Midbrain (tissue), 1 donor: ENCODE measurements around the gene TRAF6.
"Not testable (repeated sequence)": the region's sequence is repeated elsewhere in the genome, so short reads cannot be mapped to it uniquely, and the experiment has no call there.

Source experiments
- DNase-seq: peaks from one replicate; lab custom pipeline; 2025; lab: John Stamatoyannopoulos, UW

The TRAF6 gene, protein sequence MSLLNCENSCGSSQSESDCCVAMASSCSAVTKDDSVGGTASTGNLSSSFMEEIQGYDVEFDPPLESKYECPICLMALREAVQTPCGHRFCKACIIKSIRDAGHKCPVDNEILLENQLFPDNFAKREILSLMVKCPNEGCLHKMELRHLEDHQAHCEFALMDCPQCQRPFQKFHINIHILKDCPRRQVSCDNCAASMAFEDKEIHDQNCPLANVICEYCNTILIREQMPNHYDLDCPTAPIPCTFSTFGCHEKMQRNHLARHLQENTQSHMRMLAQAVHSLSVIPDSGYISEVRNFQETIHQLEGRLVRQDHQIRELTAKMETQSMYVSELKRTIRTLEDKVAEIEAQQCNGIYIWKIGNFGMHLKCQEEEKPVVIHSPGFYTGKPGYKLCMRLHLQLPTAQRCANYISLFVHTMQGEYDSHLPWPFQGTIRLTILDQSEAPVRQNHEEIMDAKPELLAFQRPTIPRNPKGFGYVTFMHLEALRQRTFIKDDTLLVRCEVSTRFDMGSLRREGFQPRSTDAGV

DNA sequence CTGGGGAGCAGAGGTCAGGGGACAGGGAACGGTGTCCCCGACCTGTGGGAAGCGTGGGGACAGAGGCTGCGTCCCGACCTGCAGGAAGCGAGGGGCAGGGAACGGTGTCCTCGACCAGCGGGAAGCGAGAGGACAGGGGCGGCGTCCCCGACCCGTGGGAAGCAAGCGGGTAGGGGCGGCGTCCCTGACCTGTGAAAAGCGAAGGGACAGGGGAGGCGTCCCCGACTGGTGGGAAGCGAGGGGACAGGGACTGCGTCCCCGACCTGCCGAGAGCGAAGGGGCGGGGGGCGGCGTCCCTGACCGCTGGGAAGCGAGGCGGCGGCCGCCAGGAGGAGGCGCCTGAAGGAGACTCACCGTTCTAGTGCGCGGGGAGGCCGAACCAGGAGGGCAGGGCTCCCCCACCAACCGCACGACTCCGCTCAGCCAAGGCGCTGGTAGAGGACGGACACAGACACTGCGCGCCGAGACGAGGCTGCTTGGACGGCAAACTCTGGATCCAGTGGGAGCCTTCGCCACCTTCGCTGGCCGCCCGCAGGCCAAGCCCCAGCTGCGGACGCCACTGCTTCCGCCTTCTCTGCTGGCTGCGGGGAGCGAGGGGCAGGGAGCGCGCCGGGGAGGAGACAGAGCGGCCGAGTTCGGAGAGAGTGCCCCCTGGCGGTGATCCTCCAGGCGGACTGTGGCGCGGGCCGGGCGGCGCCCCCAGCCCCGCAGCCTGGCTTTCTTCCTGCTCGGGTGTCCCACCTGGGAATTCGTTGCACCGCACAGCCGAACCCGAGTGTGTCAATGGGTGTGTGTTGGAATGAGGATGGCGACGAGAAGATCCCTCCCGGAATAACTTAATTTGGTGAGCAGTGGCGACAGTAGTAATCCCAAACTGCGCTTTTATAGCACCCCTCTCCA lies at the start of gene TRAF6:
Gene TRAF6, minus strand, starts transcription at position 579 of the 900 bp plus-strand sequence. CDS start 8,757 bp downstream, outside the sequence.
- peak; percentile 85 for DNase-seq

DNA sequence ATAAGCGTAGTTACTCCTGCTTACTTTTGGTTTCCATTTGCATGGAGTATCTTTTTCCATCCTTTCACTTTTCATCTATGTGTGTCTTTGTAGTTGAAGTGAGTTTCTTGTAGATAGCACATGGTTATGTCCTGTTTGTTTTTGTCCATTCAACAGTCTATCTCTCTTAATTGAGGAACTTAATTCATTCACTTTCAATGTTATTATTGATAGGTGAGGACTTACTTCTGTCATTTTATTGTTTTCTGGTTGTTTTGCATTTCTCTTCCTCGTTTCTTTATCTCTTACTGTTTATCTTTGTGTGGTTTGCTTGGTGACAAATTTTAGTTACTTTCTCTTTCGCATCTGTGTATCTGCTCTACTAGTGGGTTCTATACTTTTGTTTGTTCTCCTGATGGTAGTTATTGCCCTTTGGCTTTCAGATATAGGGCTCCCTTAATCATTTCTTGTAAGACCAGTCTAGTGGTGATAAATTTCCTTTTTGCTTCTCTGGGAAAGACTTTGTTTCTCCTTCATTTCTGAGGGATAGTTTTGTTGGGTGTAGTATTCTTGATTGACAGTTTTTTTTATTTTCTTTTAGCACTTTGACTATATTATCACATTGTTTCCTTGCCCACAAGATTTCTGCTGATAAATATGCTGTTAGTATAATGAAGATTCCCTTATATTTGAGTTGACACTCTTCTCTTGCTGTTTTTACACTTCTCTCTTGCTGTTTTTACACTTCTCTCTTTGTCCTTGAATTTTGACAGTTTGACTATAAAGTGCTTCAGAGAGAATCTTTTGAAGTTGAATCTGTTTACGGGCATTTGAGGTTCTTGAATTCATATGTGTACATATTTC lies 48.7 kb upstream of the TRAF6 start:
- DNase-seq = no peak

DNA sequence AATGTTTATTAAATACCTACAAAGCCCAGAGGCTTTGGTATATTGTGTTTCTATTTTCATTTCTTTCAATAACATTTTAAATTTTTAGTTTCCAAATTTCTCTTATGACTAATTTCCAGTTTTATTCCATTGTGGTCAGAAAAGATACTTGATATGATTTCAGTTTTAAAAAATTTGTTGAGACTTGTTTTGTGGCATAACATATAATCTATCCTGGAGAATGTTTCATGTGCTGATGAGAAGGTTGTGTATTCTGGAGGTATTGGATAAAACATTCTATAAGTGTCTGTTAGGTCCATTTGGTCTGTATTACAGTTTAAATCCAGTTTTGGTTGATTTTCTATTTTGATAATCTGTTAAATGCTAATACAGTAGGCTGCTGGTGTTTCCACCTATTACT lies 47.9 kb upstream of the TRAF6 start:
- no peak for DNase-seq

DNA sequence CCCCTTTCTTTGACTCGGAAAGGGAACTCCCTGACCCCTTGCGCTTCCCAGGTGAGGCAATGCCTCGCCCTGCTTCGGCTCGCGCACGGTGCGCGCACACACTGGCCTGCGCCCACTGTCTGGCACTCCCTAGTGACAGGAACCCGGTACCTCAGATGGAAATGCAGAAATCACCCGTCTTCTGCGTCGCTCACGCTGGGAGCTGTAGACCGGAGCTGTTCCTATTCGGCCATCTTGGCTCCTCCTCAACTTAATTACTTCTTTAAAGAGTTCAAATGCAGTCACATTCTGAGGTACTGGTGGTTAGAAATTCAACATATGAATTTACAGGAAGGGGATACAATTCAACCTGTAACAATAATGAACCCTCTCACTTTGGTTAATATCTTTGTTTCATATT lies 47.3 kb upstream of the TRAF6 start:
- not testable (repeated sequence) for DNase-seq

DNA sequence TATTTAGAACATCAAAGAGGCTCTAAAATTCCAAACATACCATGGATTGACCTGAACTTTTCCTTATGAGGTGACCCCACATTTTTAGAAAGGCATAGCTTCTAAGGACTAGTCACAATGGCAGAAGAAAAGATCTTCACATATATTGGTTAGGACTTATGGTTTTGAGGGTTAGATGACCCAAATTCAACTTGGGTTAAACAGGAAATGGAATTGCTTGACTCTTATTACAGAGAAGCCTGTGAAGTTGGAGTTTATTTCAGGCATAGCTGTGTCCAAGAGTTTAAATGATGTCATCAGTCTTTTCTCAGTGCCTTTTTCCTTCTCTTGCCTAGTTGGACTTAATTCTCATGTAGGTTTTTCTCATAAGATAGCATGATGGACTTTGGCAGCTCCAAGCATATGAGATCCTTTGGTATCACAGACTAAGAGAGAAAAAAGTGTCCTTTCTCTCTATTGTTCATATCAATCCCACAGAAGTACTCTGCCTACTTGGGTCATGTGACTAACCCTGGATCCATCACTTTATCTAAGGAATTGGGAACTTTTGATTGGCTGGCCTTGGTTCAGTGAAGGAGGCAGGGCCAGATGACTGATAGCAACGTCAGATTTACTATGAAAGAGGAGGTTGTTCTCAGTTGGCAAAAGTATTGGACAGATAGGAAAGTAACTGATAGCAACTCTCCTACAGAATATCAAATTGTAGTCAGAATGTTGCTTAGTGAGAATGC lies 40.5 kb upstream of the TRAF6 start:
- no peak for DNase-seq

DNA sequence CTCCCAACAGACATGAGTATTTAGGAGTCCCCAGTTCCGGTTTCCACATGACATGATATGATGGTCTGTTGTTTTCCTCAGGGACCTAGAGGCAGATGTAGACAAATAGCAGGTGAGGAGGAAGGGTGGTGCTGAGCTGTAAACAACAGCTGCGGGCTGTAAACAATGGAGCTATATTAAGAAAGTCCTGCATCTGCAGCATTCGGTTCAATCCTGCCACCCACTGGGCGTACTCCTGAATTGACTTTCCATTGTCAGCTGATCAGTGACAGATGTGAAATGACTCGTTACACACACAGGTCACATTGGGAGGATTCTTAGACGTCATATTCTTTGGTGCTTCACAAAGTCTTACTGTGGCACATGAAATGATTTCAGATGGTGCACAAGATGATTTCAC lies 30.9 kb upstream of the TRAF6 start:
- peak; percentile 59 for DNase-seq

DNA sequence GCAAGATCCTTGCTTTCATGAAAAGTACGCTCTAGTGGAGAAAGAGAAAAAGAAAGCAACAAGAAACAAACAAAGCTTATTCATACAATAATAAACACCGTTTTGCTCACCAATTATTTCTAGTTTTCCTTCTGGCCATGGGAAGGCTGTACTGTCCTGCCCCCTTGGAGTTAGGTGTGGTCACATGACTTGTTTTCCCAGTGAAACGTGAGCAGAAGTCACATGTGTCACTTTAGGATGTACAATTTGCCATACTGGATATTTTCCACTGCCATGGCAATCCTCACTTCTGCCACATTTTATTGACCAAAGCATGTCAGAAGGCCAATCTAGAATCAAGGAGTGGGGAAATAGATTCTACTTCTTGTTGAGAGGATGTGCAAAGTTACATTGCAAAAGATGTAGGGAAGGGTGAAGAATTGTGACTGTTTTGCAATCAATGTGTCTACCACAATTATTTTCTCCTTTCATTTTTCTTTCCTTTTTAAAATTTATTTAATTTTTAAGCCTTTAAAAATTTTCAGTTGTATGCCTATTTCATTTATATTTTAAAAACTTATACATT lies 24.3 kb upstream of the TRAF6 start:
- no peak for DNase-seq

DNA sequence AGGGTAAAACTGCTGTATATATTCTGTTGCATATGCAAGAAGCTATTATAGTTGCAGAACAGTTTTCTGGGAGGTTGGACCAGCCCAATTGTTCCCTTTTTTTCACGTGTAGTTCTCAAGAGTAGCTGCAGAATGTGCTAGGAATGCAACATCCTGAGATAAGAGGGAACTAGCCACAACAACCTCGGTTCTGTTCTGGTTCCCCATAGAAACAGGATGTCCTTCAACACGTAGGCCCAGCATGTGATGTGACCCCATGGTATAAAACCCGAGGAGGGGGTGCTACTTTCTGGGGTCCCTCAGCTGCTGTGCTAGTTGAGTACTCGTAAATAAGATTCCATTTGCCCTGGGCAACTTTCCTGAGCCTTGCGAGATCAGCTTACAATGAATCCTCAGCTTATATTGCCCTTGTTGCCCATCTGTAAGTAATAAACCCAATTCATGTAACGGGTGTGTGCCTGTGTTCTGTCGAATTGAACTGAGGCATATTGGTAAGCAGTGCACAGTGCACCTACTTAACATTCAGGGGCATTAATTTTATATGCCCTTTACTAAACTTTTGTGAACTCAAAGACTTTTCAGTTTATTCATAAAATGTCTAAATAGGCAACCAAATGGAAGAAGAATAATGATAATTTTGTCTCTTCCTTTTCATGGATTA lies 23.0 kb upstream of the TRAF6 start:
- DNase-seq = no peak

DNA sequence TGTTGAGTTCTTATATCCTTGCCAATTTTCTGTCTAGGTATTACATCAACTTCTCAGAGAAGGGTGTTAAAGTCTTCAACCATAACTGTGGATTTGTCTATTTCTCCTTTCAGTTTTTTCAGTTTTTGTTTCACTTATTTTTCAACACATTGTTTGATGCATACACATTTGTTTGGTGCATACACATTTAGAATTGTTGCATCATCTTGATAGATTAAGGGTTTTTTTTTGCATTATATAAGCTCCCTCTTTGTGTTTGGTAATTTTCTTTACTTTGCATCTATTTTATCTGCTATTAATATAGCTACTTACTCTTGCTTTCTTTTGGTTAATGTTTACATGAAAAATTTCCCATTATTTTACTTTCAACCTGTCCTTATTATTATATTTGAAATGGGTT lies 20.8 kb upstream of the TRAF6 start:
- no peak for DNase-seq

DNA sequence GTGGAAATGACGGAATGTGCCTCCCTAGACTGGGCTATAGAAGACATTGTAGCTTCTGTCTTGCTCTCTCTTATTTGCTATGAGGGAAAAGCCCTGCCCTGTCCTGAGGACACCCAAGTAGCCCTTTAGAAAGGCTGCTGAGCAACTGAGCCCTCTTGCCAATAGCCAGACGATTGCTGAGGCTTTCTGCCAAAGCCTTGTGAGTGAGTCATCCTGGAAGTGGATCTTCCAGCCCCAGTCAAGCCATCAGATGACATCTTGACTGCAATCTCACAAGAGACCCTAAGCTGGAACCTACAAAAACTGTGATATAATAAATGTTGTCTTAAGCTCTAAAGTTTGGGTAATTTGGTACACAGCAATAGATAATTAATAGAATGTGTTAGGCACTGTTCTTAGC lies 3.9 kb upstream of the TRAF6 start:
- no peak for DNase-seq

DNA sequence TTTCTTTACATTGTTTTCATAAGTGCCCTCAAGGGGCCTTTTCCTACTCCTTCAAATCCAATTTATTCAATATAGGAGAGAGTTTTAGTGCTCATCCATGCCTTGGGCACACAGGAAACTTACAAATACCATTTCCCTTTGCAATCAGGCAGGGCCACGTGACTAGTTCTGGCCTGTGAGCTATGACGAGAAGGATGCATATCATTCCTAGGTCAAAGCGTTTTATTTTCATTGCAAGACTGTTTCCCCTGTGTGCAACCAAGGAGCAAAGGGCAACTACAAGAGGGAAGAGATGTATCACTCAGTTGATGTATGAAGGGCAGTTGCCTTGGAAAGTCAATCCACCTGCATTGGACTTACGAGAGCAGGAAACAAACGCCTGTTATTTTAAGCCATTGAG lies 1.9 kb upstream of the TRAF6 start:
- no peak for DNase-seq

DNA sequence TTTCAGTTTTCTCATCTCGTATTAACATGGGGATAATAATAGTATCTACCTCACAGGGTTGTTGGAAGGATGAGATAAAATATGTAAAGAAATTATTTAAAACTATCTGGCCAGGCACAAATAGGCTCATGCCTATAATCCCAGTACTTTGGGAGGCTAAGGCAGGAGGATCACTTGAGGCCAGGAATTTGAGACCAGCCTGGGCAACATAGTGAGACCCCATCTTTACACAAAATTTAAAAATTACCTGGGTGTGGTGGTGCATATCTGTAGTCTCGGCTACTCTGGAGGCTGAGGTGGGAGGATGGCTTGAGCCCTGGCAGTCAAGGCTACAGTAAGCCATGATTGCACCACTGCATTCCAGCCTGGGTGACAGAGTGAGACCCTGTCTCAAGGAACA lies 990 bp upstream of the TRAF6 start:
- not testable (repeated sequence) for DNase-seq

DNA sequence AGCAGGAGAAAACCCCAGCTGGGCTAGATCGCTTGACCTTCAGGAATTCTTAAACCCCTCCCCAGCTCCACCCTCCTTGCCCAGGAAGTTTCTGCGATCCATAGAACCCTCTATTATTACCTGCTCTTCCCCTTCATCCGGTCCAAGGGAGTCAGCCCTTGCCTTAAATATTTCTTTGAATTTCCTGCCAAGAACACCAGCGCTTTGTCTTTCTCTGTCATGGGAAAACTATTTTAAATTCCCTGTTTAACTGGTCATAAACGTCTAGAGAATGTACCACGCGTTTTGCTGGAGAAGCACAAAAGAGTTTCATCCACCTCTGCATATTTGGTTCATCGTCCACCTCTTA lies 496 bp upstream of the TRAF6 start:
- DNase-seq = no peak

DNA sequence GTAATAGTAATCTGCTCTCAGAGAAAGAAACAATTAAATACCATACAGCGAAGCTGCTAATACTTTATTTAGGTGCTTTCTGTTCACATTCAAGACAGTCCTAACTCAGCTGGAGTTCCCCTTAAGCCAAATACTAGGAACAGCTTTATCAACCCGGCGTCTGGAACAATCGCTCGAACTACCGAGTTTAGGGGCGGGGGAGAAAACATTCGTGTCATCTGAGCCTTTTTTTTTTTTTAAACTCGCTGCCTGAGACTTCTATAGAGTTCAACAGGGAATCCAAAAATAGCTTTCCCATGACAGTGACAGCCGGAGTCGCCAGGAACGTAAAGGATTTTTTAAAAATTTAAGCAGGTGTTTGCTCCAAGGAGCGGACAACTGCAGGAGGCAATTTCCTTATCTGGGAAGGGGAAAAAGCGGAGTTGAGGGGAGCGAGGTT lies 852 bp downstream of the TRAF6 start:
- DNase-seq = peak; percentile 24

DNA sequence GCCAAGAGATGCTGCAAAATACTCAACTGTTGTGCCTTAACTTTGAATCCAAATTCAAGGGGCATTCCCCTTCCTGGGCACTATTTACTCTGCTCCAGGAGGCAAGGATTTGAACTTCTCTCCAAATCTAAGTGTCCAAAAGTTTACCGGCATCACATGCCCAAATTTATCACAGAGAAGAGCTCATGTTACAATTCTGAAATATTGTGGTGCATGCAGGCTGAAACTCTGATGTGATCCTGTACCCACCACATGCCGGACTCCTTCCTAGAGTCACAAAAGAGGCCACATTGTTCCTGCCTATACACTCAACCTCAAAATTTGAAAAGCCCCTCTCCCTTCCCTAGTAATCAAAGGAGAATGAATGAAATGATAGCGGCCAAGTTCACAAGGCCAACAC lies 1.3 kb downstream of the TRAF6 start:
- no peak for DNase-seq

DNA sequence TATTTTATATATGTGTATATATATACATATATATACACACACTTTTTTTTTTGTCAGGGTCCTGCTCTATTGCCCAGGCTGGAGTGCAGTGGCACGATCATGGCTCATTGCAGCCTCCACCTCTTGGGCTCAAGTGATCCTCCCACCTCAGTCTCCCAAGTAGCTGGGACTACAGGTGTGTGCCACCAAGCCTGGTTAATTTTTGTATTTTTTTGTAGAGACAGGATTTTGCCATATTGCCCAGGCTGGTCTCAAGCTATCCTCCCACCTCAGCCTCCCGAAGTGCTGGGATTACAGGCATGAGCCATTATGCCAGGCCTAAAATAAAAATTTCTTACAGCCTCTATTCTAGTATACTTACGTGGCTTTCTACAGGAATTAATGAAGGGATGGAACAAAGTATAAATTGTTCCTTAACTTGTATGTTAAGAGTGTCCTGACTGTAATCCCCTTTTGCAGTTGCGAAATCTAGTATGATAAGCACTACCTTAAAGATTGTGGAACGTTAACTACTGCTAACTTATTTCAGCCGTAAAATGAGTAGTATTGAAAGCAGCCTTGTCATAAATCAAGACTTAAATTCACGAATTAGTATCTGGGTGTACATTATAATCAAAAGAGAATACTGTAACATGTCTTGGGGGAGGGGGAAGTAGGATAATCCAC lies 2.1 kb downstream of the TRAF6 start:
- DNase-seq = no peak

DNA sequence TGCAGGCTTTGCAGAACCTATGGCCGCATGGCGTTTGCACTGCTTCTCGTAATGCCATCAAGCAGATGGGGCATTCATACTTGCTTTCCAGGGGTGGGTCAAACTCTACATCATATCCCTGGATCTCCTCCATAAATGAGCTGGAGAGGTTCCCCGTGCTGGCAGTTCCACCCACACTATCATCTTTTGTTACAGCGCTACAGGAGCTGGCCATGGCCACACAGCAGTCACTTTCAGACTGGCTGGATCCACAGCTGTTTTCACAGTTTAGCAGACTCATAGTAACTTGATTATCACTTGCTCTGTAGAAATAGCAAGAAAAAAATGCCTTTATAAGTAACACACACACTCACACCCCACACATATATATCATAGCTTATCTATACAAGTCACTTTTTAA lies 8.8 kb downstream of the TRAF6 start:
- peak; percentile 18 for DNase-seq

DNA sequence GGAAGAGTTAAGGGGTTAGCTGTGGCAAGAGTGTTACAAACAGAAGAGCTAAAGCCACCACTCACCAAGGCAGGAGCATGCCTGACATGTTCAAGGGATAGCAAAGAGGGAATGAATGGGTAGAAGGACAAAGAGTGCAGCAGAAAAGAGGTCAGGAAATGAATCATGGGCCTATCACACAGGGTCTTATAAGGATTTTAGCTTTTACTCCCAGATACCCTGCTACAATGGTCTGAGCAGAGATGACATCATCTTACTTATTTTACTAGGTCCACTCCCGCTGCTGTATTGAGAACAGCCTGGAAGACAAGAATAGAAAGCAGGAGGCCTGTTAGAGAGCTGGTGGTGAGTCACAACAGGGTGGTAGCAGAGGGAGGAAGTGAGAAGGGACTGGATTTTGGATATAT lies 9.8 kb downstream of the TRAF6 start:
- DNase-seq = peak; percentile 19

DNA sequence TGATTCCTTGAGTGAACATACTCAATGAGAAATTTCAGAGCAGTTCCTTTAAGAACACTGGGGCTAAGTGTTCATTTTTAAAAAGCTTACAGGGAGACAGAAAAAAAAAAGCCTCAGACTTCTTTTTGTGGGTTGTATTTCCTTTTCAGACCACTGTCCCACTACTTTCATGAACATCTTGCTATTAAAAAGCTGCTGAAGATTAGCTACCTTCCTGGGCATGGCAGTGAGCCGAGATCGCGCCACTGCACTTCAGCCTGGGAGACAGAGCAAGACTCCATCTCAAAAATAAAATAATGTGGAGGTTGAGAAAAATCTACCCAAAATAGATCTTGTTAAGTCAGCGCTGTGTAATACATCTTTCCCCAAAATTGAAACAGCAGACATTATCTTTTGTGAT lies 10.8 kb downstream of the TRAF6 start:
- no peak for DNase-seq

DNA sequence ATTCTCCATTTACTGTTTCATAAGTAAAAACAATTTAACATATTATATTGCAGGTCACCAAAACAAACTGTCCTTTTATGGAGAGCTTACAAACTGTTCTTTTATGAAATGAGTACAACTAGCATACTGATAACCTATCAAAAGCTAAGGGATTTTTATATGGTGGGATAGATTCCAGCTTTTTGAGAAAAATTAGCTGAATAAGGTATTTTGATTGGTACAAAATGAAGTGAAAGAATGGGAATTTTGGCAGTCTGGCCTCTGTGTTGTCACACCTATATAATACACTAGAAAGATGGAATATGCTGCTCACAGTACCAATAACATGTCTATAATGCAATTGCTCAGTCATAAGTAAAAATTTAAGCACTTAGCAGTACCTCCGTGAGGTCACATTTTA lies 11.4 kb downstream of the TRAF6 start:
- no peak for DNase-seq
